Cardiac fibroblast (primary cell): Measurements from ENCODE around the gene SF1.

ENCODE experiments used
- DNase-seq, 2 donors: peaks; one replicate each; pipeline versions ENCODE4 v3.0.0 to v3.0.0-alpha.2; 2010; ENCODE audit warnings: low read depth in 2 of 2
- H3K4me3 ChIP-seq, 2 donors: replicated peaks in 1 of 2; 1 replicate in 1 of 2; 2 replicates in 1 of 2; pipeline ENCODE4 v1.5.1; 2011; ENCODE audit warnings: low read depth in 2 of 2, low read length in 2 of 2, mild to moderate bottlenecking in 2 of 2, moderate library complexity in 1 of 2
- CTCF ChIP-seq: IDR thresholded peaks from one replicate; pipeline ENCODE4 v1.5.1; 2011; ENCODE audit warnings: low read depth, mild to moderate bottlenecking, low read length, inconsistent platforms

The SF1 gene

GRCh38 chr11:64800303-64801157 lies 22.2 kb upstream of the SF1 start:
- H3K4me3 ChIP-seq: no peak overlapping the region
- TF ChIP-seq CTCF: no peak

GRCh38 chr11:64799623-64800302 lies 21.4 kb upstream of the SF1 start:
- DNase-seq: no peak
- no peak overlapping the region for H3K4me3 ChIP-seq
- no peak for TF ChIP-seq CTCF

More at GRCh38 chr11:64800303-64801157, 22.2 kb upstream of the SF1 start:
- no peak for DNase-seq

DNA sequence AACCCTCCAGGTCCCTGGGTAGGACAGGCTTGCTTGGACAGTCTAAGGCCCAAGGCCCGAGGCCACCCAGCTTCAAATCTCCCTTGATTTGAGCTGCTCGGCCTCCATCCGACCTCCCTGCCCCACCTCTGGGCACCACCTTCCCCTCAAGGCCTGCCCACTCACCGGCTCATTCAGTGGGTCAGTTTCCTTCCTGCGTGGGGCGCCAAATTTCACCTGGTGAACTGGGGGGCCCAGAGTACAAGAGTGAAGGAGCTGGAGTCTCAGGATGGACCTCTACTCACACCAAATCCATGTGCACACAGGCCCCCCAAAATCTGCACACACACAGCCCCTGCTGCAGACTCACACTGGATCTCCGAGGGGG lies 20.9 kb upstream of the SF1 start:
- no peak for TF ChIP-seq CTCF
- H3K4me3 ChIP-seq: no peak overlapping the region
- no peak for DNase-seq

- no peak for DNase-seq
- H3K4me3 ChIP-seq: no peak overlapping the region
- TF ChIP-seq CTCF: no peak
Observed at GRCh38 chr11:64796757-64797541, 18.6 kb upstream of the SF1 start.

DNA sequence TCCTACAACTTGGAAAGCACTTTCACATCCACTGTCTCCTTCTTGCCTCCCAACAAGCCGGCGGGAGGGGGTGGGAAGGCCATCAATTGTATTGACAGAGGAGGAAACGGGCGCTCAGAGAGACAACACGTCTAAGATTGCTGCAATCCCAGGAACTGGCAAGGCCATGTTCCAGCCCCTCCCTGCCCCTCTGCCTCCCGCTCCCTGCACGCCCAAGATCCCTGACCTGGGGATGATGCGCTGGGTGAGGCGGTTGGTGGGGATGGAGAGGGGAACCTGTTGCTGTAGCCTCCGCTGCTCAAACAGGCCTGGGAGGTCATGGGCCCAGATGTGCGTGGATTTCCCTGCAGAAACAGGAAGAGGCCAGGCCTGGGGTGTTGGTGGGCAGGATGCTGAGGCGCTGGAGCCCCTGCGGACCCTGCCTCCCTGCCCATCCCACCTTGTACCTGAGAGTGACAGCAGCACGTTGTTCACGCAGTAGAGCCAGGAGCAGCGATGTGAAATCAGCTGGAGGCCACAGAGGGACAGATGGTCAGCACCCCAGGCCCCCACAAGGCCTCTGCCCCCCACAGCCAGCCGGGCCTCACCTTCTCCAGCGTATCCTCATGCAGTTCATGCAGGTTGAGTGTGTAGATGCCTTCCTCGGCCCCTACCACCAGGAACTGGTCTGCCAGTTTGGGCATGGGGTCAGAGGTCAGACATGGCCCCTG lies 17.9 kb upstream of the SF1 start:
- DNase-seq: no peak

More for the DNA sequence above, 17.9 kb upstream of the SF1 start:
- no peak overlapping the region for H3K4me3 ChIP-seq
- TF ChIP-seq CTCF: no peak
